Stimulated activated CD8-positive, alpha-beta memory T cell treated with anti-CD3 and anti-CD28 coated beads, Interleukin-7, amount 100 ng/mL, for 4 hours (primary cell): ENCODE results near the gene CNOT10.
"Not testable (repeated sequence)": the region's sequence is repeated elsewhere in the genome, so short reads cannot be mapped to it uniquely, and the experiment has no call there.

Experiments
- DNase-seq, 2 donors: peaks; one replicate each; pipeline ENCODE4 v3.0.0-alpha.2; 2020; ENCODE audit warnings: low read depth in 2 of 2

Gene CNOT10

GRCh38 chr3:32696523-32696922 is 11.5 kb downstream of the CNOT10 start:
- DNase-seq: no peak

- no peak for DNase-seq
These were observed 13.5 kb downstream of the CNOT10 start for GRCh38 chr3:32698506-32698905.

- no peak for DNase-seq
These were observed 14.4 kb downstream of the CNOT10 start for GRCh38 chr3:32699429-32699828.

- no peak for DNase-seq
These were observed 15.3 kb downstream of the CNOT10 start for GRCh38 chr3:32700244-32700643.

GRCh38 chr3:32703491-32703972 is 18.5 kb downstream of the CNOT10 start:
- DNase-seq: no peak

- DNase-seq: no peak
These were observed 20.2 kb downstream of the CNOT10 start for GRCh38 chr3:32705232-32705631.

GRCh38 chr3:32706348-32707025 is 21.5 kb downstream of the CNOT10 start:
- DNase-seq: no peak

GRCh38 chr3:32707026-32707370 is 22.0 kb downstream of the CNOT10 start:
- DNase-seq: no peak

GRCh38 chr3:32708672-32709283 is 23.8 kb downstream of the CNOT10 start:
- DNase-seq: no peak

- DNase-seq: no peak
These were observed 24.4 kb downstream of the CNOT10 start for GRCh38 chr3:32709346-32709745.

- no peak for DNase-seq
These were observed 27.6 kb downstream of the CNOT10 start for GRCh38 chr3:32712506-32713055.

- no peak for DNase-seq
These were observed 28.2 kb downstream of the CNOT10 start for GRCh38 chr3:32713181-32713580.

GRCh38 chr3:32719335-32719734 is 34.3 kb downstream of the CNOT10 start:
- no peak for DNase-seq

GRCh38 chr3:32719931-32720330 is 34.9 kb downstream of the CNOT10 start:
- no peak for DNase-seq

- no peak for DNase-seq
These were observed 40.7 kb downstream of the CNOT10 start for GRCh38 chr3:32725721-32726120.

- no peak for DNase-seq
These were observed 48.7 kb downstream of the CNOT10 start for GRCh38 chr3:32733631-32734229.

GRCh38 chr3:32734756-32735155 is 49.8 kb downstream of the CNOT10 start:
- DNase-seq: no peak

- not testable (repeated sequence) for DNase-seq
These were observed 58.5 kb downstream of the CNOT10 start for GRCh38 chr3:32743470-32743869.

- no peak for DNase-seq
These were observed 58.9 kb downstream of the CNOT10 start for GRCh38 chr3:32743934-32744333.

- no peak for DNase-seq
These were observed 66.4 kb downstream of the CNOT10 start for GRCh38 chr3:32751377-32751776.

- DNase-seq: no peak
These were observed 70.8 kb downstream of the CNOT10 start for GRCh38 chr3:32755761-32756160.

GRCh38 chr3:32757618-32758374 is 72.8 kb downstream of the CNOT10 start:
- DNase-seq: no peak
